Brain microvascular endothelial cell (primary cell): ENCODE data around the gene MTA2.

Experiments used
- DNase-seq: peaks from one replicate; pipeline ENCODE4 v3.0.0-alpha.2; 2020
- H3K27ac ChIP-seq: fragments of 250-450 bp; sonication (Bioruptor Pico); 2 replicates; pipeline ENCODE4 v1.5.1; 2020; ENCODE audit warnings: mild to moderate bottlenecking, moderate library complexity
- H3K27me3 ChIP-seq: fragments of 250-450 bp; sonication (Bioruptor Pico); replicated peaks from 2 replicates; pipeline ENCODE4 v1.5.1; 2020; ENCODE audit warnings: mild to moderate bottlenecking
- H3K36me3 ChIP-seq: fragments of 250-450 bp; sonication (Bioruptor Pico); replicated peaks from 2 replicates; pipeline ENCODE4 v1.5.1; 2020; ENCODE audit warnings: mild to moderate bottlenecking
- H3K4me3 ChIP-seq: 2 replicates; pipeline ENCODE4 v1.5.1; 2011; ENCODE audit warnings: low read depth, mild to moderate bottlenecking, control low read depth, low read length, moderate library complexity
- CTCF ChIP-seq: IDR thresholded peaks from 2 replicates; pipeline ENCODE4 v1.5.1; 2011; ENCODE audit warnings: low read depth, mild to moderate bottlenecking, moderate library complexity, low read length, control low read depth, inconsistent platforms; ENCODE audit errors: missing control alignments
- in situ Hi-C: cut with HindIII; loops from 2 replicates; pipeline ENCODE4 v1.10.0; 2017; ENCODE audit warnings: low sequenced_read_pairs, low pct_ligation_motif_present

Gene MTA2

GRCh38 chr11:62544581-62545436 is 56.9 kb downstream of the MTA2 start:
- Histone ChIP-seq H3K36me3 (no peaks in the 10 kb centered on the region), H3K27me3 (no peaks in the 10 kb centered on the region), H3K27ac (peak overlapping the region; percentile 63), H3K4me3 (peak overlapping the region; percentile 90)
- DNase-seq, result no peak
- no peak for TF ChIP-seq CTCF
- in situ Hi-C loops, result no loop called here

GRCh38 chr11:62543680-62544444 is 57.8 kb downstream of the MTA2 start:
- H3K4me3 ChIP-seq, result peak overlapping the region; percentile 90
- H3K27ac ChIP-seq, result no peak overlapping the region
- in situ Hi-C loops, result no loop called here
- no peaks in the 10 kb centered on the region for H3K36me3 ChIP-seq
- no peaks in the 10 kb centered on the region for H3K27me3 ChIP-seq
- TF ChIP-seq CTCF, result no peak
- DNase-seq, result no peak
